Measurements from ENCODE around the gene TMEM132E.

GRCh38 chr17:34622862-34623623, 43.7 kb downstream of the TMEM132E start:
- TF ChIP-seq CTCF (IDR thresholded peaks at IDR 0.05; ENCODE audit: borderline replicate concordance, extremely low read depth, low read length, poor library complexity, severe bottlenecking) (no peak), EZH2 (IDR thresholded peaks at IDR 0.05; ENCODE audit: borderline replicate concordance, low read depth, low read length, severe bottlenecking) (no peak)
